ENCODE measurements around the gene PYURF.

Gene PYURF

DNA sequence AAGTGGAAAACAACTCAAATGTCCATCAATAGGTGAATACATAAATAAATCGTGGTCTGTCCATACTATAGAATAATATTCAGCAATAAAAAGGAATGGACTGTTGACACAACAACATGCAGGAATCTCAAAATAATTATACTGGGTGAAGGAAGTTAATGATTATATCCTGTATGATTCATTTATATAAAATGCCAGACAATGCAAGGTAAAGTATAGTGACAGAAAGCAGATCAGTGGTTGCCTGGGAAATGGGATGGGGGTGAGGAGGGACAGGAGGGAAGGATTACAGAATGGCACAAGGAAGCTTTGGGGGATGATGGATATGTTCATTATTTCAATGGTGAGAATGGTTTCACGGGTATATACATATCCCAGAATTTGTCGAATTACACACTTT, 12.3 kb downstream of the PYURF start:
- DNase-seq (ENCODE audit: low read depth): no peak

DNA sequence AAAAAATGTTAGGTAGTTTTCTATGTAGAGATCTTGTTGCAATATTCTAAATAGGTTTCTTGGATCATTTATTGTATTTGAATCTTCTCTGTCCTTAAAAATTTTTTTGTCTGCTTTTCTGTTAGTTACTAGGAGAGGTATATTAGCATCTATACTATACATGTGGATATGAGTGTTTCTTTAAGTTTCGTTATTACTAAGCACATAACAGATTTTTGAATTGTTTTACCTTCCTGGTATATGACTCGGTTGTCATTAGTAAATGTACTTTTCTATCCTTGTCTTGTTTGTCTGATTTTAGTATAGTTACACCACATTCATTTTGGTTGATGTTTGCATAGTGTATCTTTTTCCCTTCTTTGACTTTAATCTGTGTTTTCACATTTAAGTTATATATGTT, 20.2 kb downstream of the PYURF start:
- no peak for DNase-seq (ENCODE audit: low read depth)

DNA sequence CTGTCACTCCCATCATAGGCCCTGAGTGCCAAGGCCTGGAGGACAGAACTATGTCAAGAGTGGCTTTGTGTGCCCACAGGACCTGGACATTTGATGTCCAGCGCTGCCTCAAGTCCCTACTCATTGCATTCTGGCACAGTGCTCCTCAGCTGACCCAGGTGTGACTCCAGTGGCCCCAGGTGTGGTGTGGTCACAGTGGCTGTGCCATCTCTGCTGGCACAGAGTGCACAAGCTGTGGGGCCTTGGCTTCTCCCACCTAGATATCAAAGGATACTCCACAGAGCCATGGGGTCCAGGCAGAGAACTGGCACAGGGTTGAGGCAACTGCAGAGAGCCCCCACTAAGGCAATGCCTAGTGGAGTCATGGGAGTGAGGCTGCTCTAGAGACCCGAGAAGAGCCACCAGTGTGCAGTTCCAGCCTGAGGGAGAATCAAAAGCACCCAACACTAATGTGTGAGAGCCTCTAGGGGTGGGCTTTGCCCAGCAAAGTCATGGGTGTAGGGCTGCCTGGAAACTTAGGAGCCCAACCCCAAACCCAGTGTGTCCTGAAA, 25.6 kb downstream of the PYURF start:
- no peak for DNase-seq (ENCODE audit: low read depth)

DNA sequence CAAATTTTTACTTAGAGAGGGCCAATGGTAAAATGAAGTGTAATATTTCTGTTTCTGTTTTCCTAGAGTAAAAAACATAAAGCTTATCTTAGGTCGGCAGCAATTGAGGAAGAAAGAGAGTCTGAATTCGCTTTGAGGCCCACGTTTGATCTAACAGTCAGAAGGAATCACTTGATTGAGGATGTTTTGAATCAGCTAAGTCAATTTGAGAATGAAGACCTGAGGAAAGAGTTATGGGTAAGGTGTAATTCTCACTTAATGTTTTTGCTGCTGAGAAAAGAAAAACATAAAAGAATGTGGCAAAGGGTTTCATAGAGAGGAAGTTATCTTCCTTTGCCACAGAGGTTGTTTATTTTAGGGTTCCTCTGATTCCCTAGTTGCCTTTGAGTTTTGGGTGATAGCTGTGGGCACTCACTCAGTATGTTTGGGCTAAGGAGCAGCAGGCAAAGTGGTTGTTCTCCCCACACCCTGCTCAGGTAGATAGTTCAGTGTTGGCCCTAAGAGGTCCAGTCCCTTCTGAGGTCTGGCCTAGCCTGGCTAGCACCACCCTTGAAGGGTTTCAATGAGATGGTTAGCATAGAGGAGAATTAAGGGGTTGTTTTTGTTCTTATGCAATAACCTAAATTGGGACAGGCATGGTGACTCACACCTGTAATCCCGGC, 34.3 kb downstream of the PYURF start:
- DNase-seq (ENCODE audit: low read depth): no peak

DNA sequence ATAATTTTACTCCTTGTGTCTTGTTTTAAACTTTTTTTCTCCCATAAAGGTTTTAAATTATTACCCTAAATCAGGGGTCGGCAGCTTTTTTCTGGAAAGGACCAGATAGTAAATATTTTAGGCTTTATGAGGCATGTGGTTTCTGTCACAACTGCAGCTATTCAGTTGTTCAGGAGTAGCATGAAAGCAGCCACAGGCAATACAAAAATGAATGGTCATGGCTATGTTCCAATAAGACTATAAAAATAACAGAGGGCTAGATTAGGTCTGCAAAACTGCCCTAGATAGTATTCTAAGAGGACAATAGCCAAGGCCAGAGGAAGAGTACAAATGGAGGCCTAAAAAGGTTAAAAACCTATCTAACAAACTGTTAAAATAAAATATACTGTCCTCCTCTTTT, 42.0 kb downstream of the PYURF start:
- DNase-seq (ENCODE audit: low read depth): no peak

DNA sequence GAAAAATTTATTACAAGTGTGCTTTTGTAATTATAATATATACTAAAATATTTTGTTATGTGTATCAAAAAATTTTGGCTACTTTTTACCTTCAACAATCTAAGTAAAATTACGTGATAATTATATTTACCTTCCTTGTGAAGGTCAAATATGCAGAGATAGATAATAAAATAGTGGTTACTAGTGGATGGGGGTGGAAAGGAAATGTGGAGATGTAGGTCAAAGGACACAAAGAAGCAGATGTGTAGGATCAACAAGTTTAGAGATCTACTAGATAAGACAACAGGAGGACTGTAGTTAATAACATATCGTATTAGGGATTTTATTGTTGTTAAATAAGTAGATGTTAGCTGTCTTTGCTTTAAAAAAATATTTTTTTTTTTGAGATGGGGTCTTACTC, 45.3 kb downstream of the PYURF start:
- no peak for DNase-seq (ENCODE audit: low read depth)

DNA sequence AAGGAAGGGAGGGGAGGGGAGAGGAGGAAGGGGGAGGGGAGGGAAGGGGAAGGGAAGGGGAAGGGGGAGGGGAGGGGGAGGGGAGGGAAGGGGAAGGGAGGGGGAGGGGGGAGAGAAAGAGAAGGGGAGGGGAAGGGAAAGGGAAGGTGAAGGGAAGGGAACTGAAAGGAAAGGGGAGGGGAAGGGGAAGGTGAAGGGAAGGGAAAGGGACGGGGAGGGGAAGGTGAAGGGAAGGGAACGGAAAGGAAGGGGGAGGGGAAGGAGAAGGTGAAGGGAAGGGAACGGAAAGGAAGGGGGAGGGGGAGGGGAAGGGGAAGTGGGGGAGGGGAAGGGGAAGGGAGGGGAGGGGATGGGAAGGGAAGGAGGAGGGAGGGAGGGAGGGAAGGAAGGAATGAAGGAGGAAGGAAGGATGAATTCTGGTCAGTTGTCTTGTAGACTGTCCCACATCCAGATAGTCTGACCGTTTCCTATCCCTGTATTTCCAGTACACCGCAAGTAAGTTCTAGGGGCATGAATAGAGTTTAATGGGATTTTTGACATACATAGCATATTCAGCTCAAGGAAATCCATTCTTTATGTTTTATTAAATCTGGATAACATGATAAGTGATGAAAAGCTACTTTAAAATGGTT, 46.2 kb downstream of the PYURF start:
- no peak for DNase-seq (ENCODE audit: low read depth)

Measured in GM04504 (cell line).